CD4-positive, CD25-positive, alpha-beta regulatory T cell (primary cell): ENCODE results near the gene PELI3. TPM values are rescaled to one million over a fixed set of nuclear protein-coding genes. Genes with fewer than 3 reads are reported as not detected.

Experiments
- ATAC-seq, 2 donors: fragments of 150-1000 bp; cut with Tn5 transposase; one replicate each; pipeline ENCODE4 v1.10.0; 2021; ENCODE audit warnings: low read depth in 2 of 2, moderate number of reproducible peaks in 2 of 2, moderate library complexity in 1 of 2
- DNase-seq, 3 donors: peaks; one replicate each; pipeline versions ENCODE4 v3.0.0 to v3.0.0-alpha.2; 2012 to 2022; ENCODE audit warnings: mixed read lengths in 1 of 3
- H3K27ac ChIP-seq: one replicate; pipeline ENCODE4 v1.7.0; 2013; ENCODE audit warnings: mild to moderate bottlenecking, low read length; ENCODE audit not compliant: insufficient read depth, poor library complexity, severe bottlenecking
- H3K27me3 ChIP-seq: one replicate; pipeline ENCODE4 v1.7.0; 2013; ENCODE audit warnings: low read length; ENCODE audit not compliant: control insufficient read depth, insufficient read depth
- H3K36me3 ChIP-seq: one replicate; pipeline ENCODE4 v1.7.0; 2013; ENCODE audit warnings: mild to moderate bottlenecking, low read length, moderate library complexity; ENCODE audit not compliant: control insufficient read depth, insufficient read depth
- H3K4me1 ChIP-seq: 2 replicates; pipeline ENCODE4 v1.7.0; 2013; ENCODE audit warnings: mild to moderate bottlenecking, low read length; ENCODE audit not compliant: insufficient read depth, control insufficient read depth, poor library complexity, severe bottlenecking
- H3K4me3 ChIP-seq: one replicate; pipeline ENCODE4 v1.7.0; 2013; ENCODE audit warnings: low read depth, mild to moderate bottlenecking, low read length, moderate library complexity
- H3K9me3 ChIP-seq, 2 experiments: 1 replicate in 1 of 2; 2 replicates in 1 of 2; pipeline ENCODE4 v1.7.0; 2013; ENCODE audit warnings: low read length in 2 of 2, mild to moderate bottlenecking in 1 of 2, moderate library complexity in 1 of 2; ENCODE audit not compliant: control insufficient read depth in 2 of 2
- H3K27ac Mint-ChIP-seq, 3 donors: one replicate each; pipeline ENCODE4 v1.8.0; 2020 to 2022; ENCODE audit warnings: mild to moderate bottlenecking in 3 of 3, mixed read lengths in 3 of 3, moderate library complexity in 2 of 3
- H3K27me3 Mint-ChIP-seq: one replicate; pipeline ENCODE4 v1.8.0; 2022; ENCODE audit warnings: mild to moderate bottlenecking, mixed read lengths
- H3K36me3 Mint-ChIP-seq: one replicate; pipeline ENCODE4 v1.8.0; 2020; ENCODE audit warnings: mixed read lengths
- H3K4me1 Mint-ChIP-seq, 4 donors: one replicate each; pipeline ENCODE4 v1.8.0; 2020 to 2022; ENCODE audit warnings: mixed read lengths in 4 of 4, mild to moderate bottlenecking in 1 of 4
- H3K4me3 Mint-ChIP-seq, 4 donors: one replicate each; pipeline ENCODE4 v1.8.0; 2020 to 2022; ENCODE audit warnings: mild to moderate bottlenecking in 4 of 4, mixed read lengths in 4 of 4, moderate library complexity in 3 of 4
- H3K9me3 Mint-ChIP-seq, 7 donors: one replicate each; pipeline ENCODE4 v1.8.0; 2020 to 2022; ENCODE audit warnings: mixed read lengths in 7 of 7, mild to moderate bottlenecking in 3 of 7, moderate library complexity in 2 of 7
- polyA plus RNA-seq, 4 donors: library from polyadenylated mRNA; unstranded; fragments of 300-500 nt; fragmentation: Illumina TruSeq; gene quantifications; one replicate each; pipeline ENCODE4 v1.2.3, GENCODE V29; 2021
- total RNA-seq: library from RNA; stranded (reverse); gene quantifications from one replicate; pipeline ENCODE4 v1.2.3, GENCODE V29; 2022

The PELI3 gene
- total and polyA plus RNA-seq, 5 donors from 2014 or later = 4.4 to 9.6 (median 6.5) TPM

- Mint-ChIP-seq H3K36me3 (peaks cover 8% of the 10 kb centered on the region), H3K9me3 (no peaks in the 10 kb centered on the region), H3K4me1 (peaks cover 4 to 28% (median 18%) of the 10 kb centered on the region in 4 donors), H3K27ac (no peak overlapping the region), H3K4me3 (peak overlapping the region in 2 of 4 donors; percentile 47 to 82), H3K27me3 (no peaks in the 10 kb centered on the region)
- ATAC-seq (no peak), DNase-seq (no peak)
- H3K4me1 ChIP-seq = peaks cover 22% of the 10 kb centered on the region
- no peak overlapping the region for H3K27ac ChIP-seq
- peaks cover 5% of the 10 kb centered on the region for H3K36me3 ChIP-seq
- H3K4me3 ChIP-seq = no peak overlapping the region
- no peaks in the 10 kb centered on the region for H3K27me3 ChIP-seq
- H3K9me3 ChIP-seq = no peaks in the 10 kb centered on the region
Measured at GRCh38 chr11:66470015-66470414, 3.3 kb downstream of the PELI3 start.

- peaks cover 8% of the 10 kb centered on the region for H3K36me3 Mint-ChIP-seq
- peak overlapping the region in 1 of 4 donors; percentile 63 for H3K4me3 Mint-ChIP-seq
- peak overlapping the region in 1 of 3 donors; percentile 26 for H3K27ac Mint-ChIP-seq
- DNase-seq (no peak), ATAC-seq (no peak)
- no peaks in the 10 kb centered on the region for H3K9me3 Mint-ChIP-seq
- peaks cover 14% of the 10 kb centered on the region for H3K4me1 ChIP-seq
- peaks cover 0 to 18% (median 14%) of the 10 kb centered on the region in 4 donors for H3K4me1 Mint-ChIP-seq
- no peak overlapping the region for H3K27ac ChIP-seq
- no peaks in the 10 kb centered on the region for H3K9me3 ChIP-seq
- no peaks in the 10 kb centered on the region for H3K27me3 Mint-ChIP-seq
- no peaks in the 10 kb centered on the region for H3K27me3 ChIP-seq
- H3K36me3 ChIP-seq = peaks cover 5% of the 10 kb centered on the region
- no peak overlapping the region for H3K4me3 ChIP-seq
Measured at GRCh38 chr11:66471142-66471541, 4.4 kb downstream of the PELI3 start.

GRCh38 chr11:66472054-66472453, 5.3 kb downstream of the PELI3 start:
- H3K27ac Mint-ChIP-seq = no peak overlapping the region
- peaks cover 4% of the 10 kb centered on the region for H3K27me3 Mint-ChIP-seq
- Histone ChIP-seq H3K36me3 (peaks cover 5% of the 10 kb centered on the region), H3K27me3 (no peaks in the 10 kb centered on the region), H3K27ac (no peak overlapping the region), H3K9me3 (no peaks in the 10 kb centered on the region), H3K4me1 (peaks cover 11% of the 10 kb centered on the region), H3K4me3 (no peak overlapping the region)
- H3K4me1 Mint-ChIP-seq = peaks cover 0 to 16% (median 15%) of the 10 kb centered on the region in 4 donors
- H3K9me3 Mint-ChIP-seq = no peaks in the 10 kb centered on the region
- DNase-seq (no peak), ATAC-seq (no peak)
- no peak overlapping the region for H3K4me3 Mint-ChIP-seq
- H3K36me3 Mint-ChIP-seq = peaks cover 8% of the 10 kb centered on the region

GRCh38 chr11:66473167-66473566, 6.5 kb downstream of the PELI3 start:
- peaks cover 4% of the 10 kb centered on the region for H3K27me3 Mint-ChIP-seq

GRCh38 chr11:66473608-66474515, 7.2 kb downstream of the PELI3 start:
- Mint-ChIP-seq H3K4me1 (peaks cover 0 to 12% (median 10%) of the 10 kb centered on the region in 4 donors), H3K27me3 (peaks cover 4% of the 10 kb centered on the region), H3K9me3 (no peaks in the 10 kb centered on the region), H3K27ac (no peak overlapping the region), H3K4me3 (no peak overlapping the region), H3K36me3 (peaks cover 8% of the 10 kb centered on the region)
- Histone ChIP-seq H3K27ac (no peak overlapping the region), H3K27me3 (no peaks in the 10 kb centered on the region), H3K4me3 (no peak overlapping the region), H3K36me3 (peaks cover 5% of the 10 kb centered on the region), H3K4me1 (peaks cover 1% of the 10 kb centered on the region), H3K9me3 (no peaks in the 10 kb centered on the region)
- ATAC-seq = no peak
- DNase-seq = no peak

More at GRCh38 chr11:66473167-66473566, 6.5 kb downstream of the PELI3 start:
- peaks cover under 1% of the 10 kb centered on the region for H3K4me1 ChIP-seq
- peaks cover 8% of the 10 kb centered on the region for H3K36me3 Mint-ChIP-seq
- no peaks in the 10 kb centered on the region for H3K9me3 ChIP-seq
- no peaks in the 10 kb centered on the region for H3K27me3 ChIP-seq
- DNase-seq = no peak
- H3K4me3 ChIP-seq = no peak overlapping the region
- H3K27ac ChIP-seq = no peak overlapping the region
- no peaks in the 10 kb centered on the region for H3K9me3 Mint-ChIP-seq
- no peak for ATAC-seq
- H3K4me1 Mint-ChIP-seq = peaks cover 0 to 14% (median 13%) of the 10 kb centered on the region in 4 donors
- peaks cover 5% of the 10 kb centered on the region for H3K36me3 ChIP-seq
- no peak overlapping the region for H3K27ac Mint-ChIP-seq
- peak overlapping the region in 2 of 4 donors; percentile 27 to 49 for H3K4me3 Mint-ChIP-seq

GRCh38 chr11:66475349-66476172, 8.9 kb downstream of the PELI3 start:
- H3K4me1 ChIP-seq = peaks cover 17% of the 10 kb centered on the region
- peaks cover 5% of the 10 kb centered on the region for H3K36me3 ChIP-seq
- DNase-seq (no peak), ATAC-seq (no peak)
- H3K36me3 Mint-ChIP-seq = peaks cover 4% of the 10 kb centered on the region
- H3K4me3 Mint-ChIP-seq = no peak overlapping the region
- no peaks in the 10 kb centered on the region for H3K27me3 ChIP-seq
- H3K9me3 Mint-ChIP-seq = no peaks in the 10 kb centered on the region
- H3K4me3 ChIP-seq = no peak overlapping the region
- H3K27ac Mint-ChIP-seq = no peak overlapping the region
- peaks cover 0 to 25% (median 17%) of the 10 kb centered on the region in 4 donors for H3K4me1 Mint-ChIP-seq
- no peak overlapping the region for H3K27ac ChIP-seq
- peaks cover 4% of the 10 kb centered on the region for H3K27me3 Mint-ChIP-seq
- H3K9me3 ChIP-seq = no peaks in the 10 kb centered on the region

GRCh38 chr11:66476173-66476840, 9.6 kb downstream of the PELI3 start:
- Mint-ChIP-seq H3K4me1 (peaks cover 0 to 28% (median 20%) of the 10 kb centered on the region in 4 donors), H3K9me3 (no peaks in the 10 kb centered on the region), H3K27me3 (peaks cover 4% of the 10 kb centered on the region), H3K27ac (peak overlapping the region in 2 of 3 donors; percentile 20 to 88), H3K36me3 (peaks cover 4% of the 10 kb centered on the region), H3K4me3 (peak overlapping the region in 2 of 4 donors; percentile 61 to 91)
- peaks cover 23% of the 10 kb centered on the region for H3K4me1 ChIP-seq
- H3K27me3 ChIP-seq = no peaks in the 10 kb centered on the region
- H3K9me3 ChIP-seq = no peaks in the 10 kb centered on the region
- peaks cover 5% of the 10 kb centered on the region for H3K36me3 ChIP-seq
- no peak overlapping the region for H3K27ac ChIP-seq
- no peak overlapping the region for H3K4me3 ChIP-seq
- DNase-seq (no peak), ATAC-seq (no peak)
